Neural cell (in vitro differentiated cells): ENCODE measurements around the gene SMIM7. TPM values are rescaled to one million over a fixed set of nuclear protein-coding genes. Genes with fewer than 3 reads are reported as not detected.

Experiments used
- H2AFZ ChIP-seq: fragments of 200-600, 300-800 bp; sonication (generic), shearing (Covaris generic); 2 replicates; pipeline ENCODE4 v1.6.0; 2014; ENCODE audit warnings: low read depth, mild to moderate bottlenecking, antibody characterized with exemption, low read length, moderate library complexity
- H3F3A ChIP-seq: fragments of 200-600 bp; shearing (Covaris generic); 2 replicates; pipeline ENCODE4 v1.6.1; 2016; ENCODE audit warnings: mild to moderate bottlenecking, moderate library complexity, mixed read lengths, antibody characterized with exemption, low read length; ENCODE audit not compliant: insufficient read depth, poor library complexity, severe bottlenecking
- H3K27ac ChIP-seq: fragments of 200-600, 300-800 bp; sonication (generic), shearing (Covaris generic); 2 replicates; pipeline ENCODE4 v1.5.1; 2014; ENCODE audit warnings: mild to moderate bottlenecking, low read length, moderate library complexity
- H3K27me3 ChIP-seq: fragments of 300-800, 200-600 bp; sonication (generic), shearing (Covaris generic); 2 replicates; pipeline ENCODE4 v1.6.0; 2014; ENCODE audit warnings: mild to moderate bottlenecking, low read depth, low read length, moderate library complexity; ENCODE audit not compliant: insufficient read depth
- H3K36me3 ChIP-seq: fragments of 300-800, 200-600 bp; sonication (generic), shearing (Covaris generic); 2 replicates; pipeline ENCODE4 v1.5.1; 2014; ENCODE audit warnings: mild to moderate bottlenecking, antibody characterized with exemption, low read length, moderate library complexity; ENCODE audit not compliant: insufficient read depth
- H3K4me2 ChIP-seq: fragments of 300-800, 200-600 bp; sonication (generic), shearing (Covaris generic); 2 replicates; pipeline ENCODE4 v1.6.0; 2014; ENCODE audit warnings: mild to moderate bottlenecking, low read length
- H3K4me3 ChIP-seq: fragments of 300-800, 200-600 bp; sonication (generic), shearing (Covaris generic); 2 replicates; pipeline ENCODE4 v1.5.1; 2014; ENCODE audit warnings: mild to moderate bottlenecking, low read length, moderate library complexity
- H3K79me2 ChIP-seq: fragments of 200-600 bp; shearing (Covaris generic); replicated peaks from 2 replicates; pipeline ENCODE4 v1.6.0; 2014; ENCODE audit warnings: mild to moderate bottlenecking, low read length, moderate library complexity; ENCODE audit not compliant: insufficient read depth
- H3K9ac ChIP-seq: fragments of 300-800, 200-600 bp; sonication (generic), shearing (Covaris generic); 2 replicates; pipeline ENCODE4 v1.6.1; 2016; ENCODE audit warnings: mild to moderate bottlenecking, low read length, mixed read lengths
- H3K9me2 ChIP-seq: fragments of 200-600 bp; shearing (Covaris generic); 2 replicates; pipeline ENCODE4 v1.6.1; 2016; ENCODE audit warnings: mild to moderate bottlenecking, low read length, mixed read lengths; ENCODE audit not compliant: insufficient read depth
- H3K9me3 ChIP-seq: fragments of 200-600, 300-800 bp; sonication (generic), shearing (Covaris generic); 2 replicates; pipeline ENCODE4 v1.6.1; 2016; ENCODE audit warnings: mild to moderate bottlenecking, mixed run types, low read length, moderate library complexity, mixed read lengths
- H4K20me1 ChIP-seq: fragments of 200-600 bp; shearing (Covaris generic); 2 replicates; pipeline ENCODE4 v1.6.1; 2016; ENCODE audit warnings: mild to moderate bottlenecking, mixed run types; ENCODE audit not compliant: insufficient read depth
- EP300 ChIP-seq: fragments of 450-650 bp; conservative IDR thresholded peaks from 2 replicates; pipeline ENCODE4 v1.6.1; 2014; ENCODE audit warnings: antibody characterized with exemption, mild to moderate bottlenecking, moderate library complexity; ENCODE audit not compliant: poor library complexity, severe bottlenecking
- EZH2 ChIP-seq: fragments of 200-600, 300-800 bp; shearing (Covaris generic), sonication (generic); IDR thresholded peaks from 2 replicates; pipeline ENCODE4 v1.6.1; 2014; ENCODE audit warnings: antibody characterized with exemption, low read length, borderline replicate concordance, mild to moderate bottlenecking; ENCODE audit not compliant: insufficient read depth, poor library complexity, severe bottlenecking
- MXI1 ChIP-seq: fragments of 450-650 bp; conservative IDR thresholded peaks from 2 replicates; pipeline ENCODE4 v1.6.1; 2014; ENCODE audit warnings: antibody characterized with exemption, mild to moderate bottlenecking; ENCODE audit not compliant: poor library complexity, severe bottlenecking
- POLR2AphosphoS5 ChIP-seq: IDR thresholded peaks from 2 replicates; pipeline ENCODE4 v1.6.1; 2012
- RAD21 ChIP-seq: fragments of 450-650 bp; conservative IDR thresholded peaks from 2 replicates; pipeline ENCODE4 v1.6.1; 2014; ENCODE audit warnings: antibody characterized with exemption, mild to moderate bottlenecking, moderate library complexity
- SMC3 ChIP-seq: fragments of 450-650 bp; conservative IDR thresholded peaks from 2 replicates; pipeline ENCODE4 v1.6.1; 2014; ENCODE audit warnings: antibody characterized with exemption, mild to moderate bottlenecking, moderate library complexity; ENCODE audit not compliant: poor library complexity
- TAF1 ChIP-seq: IDR thresholded peaks from 2 replicates; pipeline ENCODE4 v1.6.1; 2012; ENCODE audit warnings: low read depth
- polyA plus RNA-seq: library from polyadenylated mRNA; depleted of rRNA; stranded (reverse); fragments of >200 nt; gene quantifications from 2 replicates; pipeline ENCODE4 v1.2.3, GENCODE V29; 2014
- TF ChIP-seq, protein P1 (sequence below): IDR thresholded peaks from 2 replicates; pipeline ENCODE4 v1.6.1; 2012; ENCODE audit warnings: borderline replicate concordance
- TF ChIP-seq, protein P2 (sequence below): fragments of 450-650 bp; IDR thresholded peaks from 2 replicates; pipeline ENCODE4 v1.5.1; 2014; ENCODE audit warnings: antibody characterized with exemption, mild to moderate bottlenecking, moderate library complexity; ENCODE audit not compliant: poor library complexity, severe bottlenecking

Gene SMIM7
- polyA plus RNA-seq, 1 donor from 2014 or later, result 153 TPM

DNA sequence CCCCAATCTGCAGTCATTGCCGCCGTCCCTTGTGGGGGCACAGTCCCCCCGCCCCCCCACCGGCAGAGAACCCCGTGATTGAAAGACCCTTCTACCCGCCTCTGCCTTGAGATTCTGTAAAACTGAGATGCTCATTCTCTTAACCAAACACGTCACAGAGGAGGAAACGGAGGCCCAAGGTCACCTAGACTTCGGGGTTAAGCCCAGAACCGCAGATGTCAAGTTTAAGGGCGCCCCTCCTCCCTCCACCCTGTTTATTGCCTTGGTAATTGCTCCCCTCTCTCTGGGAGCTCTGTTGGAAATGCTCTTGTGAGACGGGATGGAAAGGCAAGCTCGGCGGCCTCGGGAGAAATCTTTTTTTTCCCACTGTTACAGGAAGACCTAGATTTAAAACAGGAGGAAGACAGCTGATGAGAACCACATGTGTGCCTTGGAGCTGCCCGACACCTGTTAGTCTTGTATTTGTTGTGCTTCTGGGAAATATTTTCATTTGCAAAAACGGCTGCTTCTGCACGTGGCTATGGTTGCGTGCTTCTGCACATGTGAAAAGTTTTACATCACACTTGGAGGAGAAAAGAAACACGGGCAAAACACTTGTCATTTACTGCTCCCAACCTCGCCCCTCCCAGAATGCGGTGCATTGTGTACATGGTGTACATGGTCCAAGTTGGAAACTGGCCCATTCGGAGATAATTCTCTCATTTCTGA, 30.8 kb downstream of the SMIM7 start:
- peak overlapping the region; percentile 66 for H2AFZ ChIP-seq
- no peaks in the 10 kb centered on the region for H3K9me3 ChIP-seq

DNA sequence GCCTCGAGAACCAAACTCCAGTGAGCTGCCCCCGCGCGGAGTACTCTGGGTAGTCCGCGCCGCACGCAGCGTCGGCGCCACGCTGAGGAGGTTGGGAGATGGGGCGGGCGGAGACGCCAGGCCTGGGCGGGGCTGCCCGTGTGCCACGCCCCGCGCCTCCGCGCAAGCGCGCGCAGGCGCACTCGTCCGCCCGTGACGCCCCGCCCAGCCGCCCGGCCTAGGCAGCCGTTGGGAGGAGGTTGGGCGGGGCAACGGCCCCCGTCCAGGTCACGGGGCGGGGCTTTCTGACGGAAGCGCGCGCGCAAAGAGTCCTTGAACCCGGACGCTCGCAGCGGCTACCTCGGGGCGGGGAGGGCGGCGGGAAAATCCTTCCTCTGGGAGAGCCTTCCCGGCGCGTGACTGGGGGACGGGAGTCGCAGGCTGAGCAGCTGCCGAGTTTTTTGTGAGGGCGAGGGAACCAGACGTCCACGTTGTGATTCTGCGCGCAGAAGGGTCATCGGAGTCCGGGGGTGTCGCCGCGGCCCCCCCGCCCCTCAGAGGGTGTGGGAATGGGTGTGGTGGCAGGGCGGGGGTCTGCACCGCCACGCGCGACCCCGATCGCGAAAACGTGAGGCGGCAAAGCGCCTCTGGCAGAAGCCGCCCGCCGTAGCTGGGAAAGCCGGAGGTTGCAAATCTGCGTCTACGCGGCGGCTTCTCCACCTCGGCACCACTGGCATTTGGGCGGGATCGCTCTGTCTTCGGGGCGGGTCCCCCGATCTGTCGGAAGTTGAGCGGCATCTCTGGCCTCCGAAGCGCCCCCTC, 31.6 kb downstream of the SMIM7 start, which contains the start of gene MED26:
MED26 (minus strand) TSS at position 22 of the 801 bp plus-strand sequence. CDS start 261 bp downstream, outside the sequence.
- peak within 1 kb of the TSS; percentile 99 for H3K4me3 ChIP-seq
- H3K9me3 ChIP-seq, result no peaks in the 10 kb centered on the region
- H3F3A ChIP-seq, result no peaks in the 10 kb centered on the region
- H3K9me2 ChIP-seq, result no peaks in the 10 kb centered on the region
- TF ChIP-seq EP300, result no peak
- TF ChIP-seq TAF1, result peak; percentile 29
- TF ChIP-seq, protein P1, sequence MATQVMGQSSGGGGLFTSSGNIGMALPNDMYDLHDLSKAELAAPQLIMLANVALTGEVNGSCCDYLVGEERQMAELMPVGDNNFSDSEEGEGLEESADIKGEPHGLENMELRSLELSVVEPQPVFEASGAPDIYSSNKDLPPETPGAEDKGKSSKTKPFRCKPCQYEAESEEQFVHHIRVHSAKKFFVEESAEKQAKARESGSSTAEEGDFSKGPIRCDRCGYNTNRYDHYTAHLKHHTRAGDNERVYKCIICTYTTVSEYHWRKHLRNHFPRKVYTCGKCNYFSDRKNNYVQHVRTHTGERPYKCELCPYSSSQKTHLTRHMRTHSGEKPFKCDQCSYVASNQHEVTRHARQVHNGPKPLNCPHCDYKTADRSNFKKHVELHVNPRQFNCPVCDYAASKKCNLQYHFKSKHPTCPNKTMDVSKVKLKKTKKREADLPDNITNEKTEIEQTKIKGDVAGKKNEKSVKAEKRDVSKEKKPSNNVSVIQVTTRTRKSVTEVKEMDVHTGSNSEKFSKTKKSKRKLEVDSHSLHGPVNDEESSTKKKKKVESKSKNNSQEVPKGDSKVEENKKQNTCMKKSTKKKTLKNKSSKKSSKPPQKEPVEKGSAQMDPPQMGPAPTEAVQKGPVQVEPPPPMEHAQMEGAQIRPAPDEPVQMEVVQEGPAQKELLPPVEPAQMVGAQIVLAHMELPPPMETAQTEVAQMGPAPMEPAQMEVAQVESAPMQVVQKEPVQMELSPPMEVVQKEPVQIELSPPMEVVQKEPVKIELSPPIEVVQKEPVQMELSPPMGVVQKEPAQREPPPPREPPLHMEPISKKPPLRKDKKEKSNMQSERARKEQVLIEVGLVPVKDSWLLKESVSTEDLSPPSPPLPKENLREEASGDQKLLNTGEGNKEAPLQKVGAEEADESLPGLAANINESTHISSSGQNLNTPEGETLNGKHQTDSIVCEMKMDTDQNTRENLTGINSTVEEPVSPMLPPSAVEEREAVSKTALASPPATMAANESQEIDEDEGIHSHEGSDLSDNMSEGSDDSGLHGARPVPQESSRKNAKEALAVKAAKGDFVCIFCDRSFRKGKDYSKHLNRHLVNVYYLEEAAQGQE, result peak; percentile 65
- no peak for TF ChIP-seq EZH2
- peak; percentile 57 for TF ChIP-seq SMC3
- TF ChIP-seq POLR2AphosphoS5, result peak; percentile 82
- peak; percentile 92 for TF ChIP-seq MXI1
- TF ChIP-seq RAD21, result peak; percentile 52
- TF ChIP-seq, protein P2, sequence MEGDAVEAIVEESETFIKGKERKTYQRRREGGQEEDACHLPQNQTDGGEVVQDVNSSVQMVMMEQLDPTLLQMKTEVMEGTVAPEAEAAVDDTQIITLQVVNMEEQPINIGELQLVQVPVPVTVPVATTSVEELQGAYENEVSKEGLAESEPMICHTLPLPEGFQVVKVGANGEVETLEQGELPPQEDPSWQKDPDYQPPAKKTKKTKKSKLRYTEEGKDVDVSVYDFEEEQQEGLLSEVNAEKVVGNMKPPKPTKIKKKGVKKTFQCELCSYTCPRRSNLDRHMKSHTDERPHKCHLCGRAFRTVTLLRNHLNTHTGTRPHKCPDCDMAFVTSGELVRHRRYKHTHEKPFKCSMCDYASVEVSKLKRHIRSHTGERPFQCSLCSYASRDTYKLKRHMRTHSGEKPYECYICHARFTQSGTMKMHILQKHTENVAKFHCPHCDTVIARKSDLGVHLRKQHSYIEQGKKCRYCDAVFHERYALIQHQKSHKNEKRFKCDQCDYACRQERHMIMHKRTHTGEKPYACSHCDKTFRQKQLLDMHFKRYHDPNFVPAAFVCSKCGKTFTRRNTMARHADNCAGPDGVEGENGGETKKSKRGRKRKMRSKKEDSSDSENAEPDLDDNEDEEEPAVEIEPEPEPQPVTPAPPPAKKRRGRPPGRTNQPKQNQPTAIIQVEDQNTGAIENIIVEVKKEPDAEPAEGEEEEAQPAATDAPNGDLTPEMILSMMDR, result peak; percentile 46
- H4K20me1 ChIP-seq, result peaks cover 5% of the 10 kb centered on the region
- H3K27ac ChIP-seq, result peak within 1 kb of the TSS; percentile 79
- H3K27me3 ChIP-seq, result no peaks in the 10 kb centered on the region
- no peaks in the 10 kb centered on the region for H3K36me3 ChIP-seq
- peaks cover 40% of the 10 kb centered on the region for H3K79me2 ChIP-seq
- peak within 1 kb of the TSS; percentile 66 for H2AFZ ChIP-seq
- H3K4me2 ChIP-seq, result peak within 1 kb of the TSS; percentile 73
- H3K9ac ChIP-seq, result peak within 1 kb of the TSS; percentile 82

More for the DNA sequence above, 30.8 kb downstream of the SMIM7 start:
- peak overlapping the region; percentile 32 for H3K4me2 ChIP-seq
- H3F3A ChIP-seq, result no peaks in the 10 kb centered on the region
- TF ChIP-seq RAD21, result no peak
- TF ChIP-seq EZH2, result no peak
- peak; percentile 31 for TF ChIP-seq MXI1
- no peak for TF ChIP-seq EP300
- TF ChIP-seq, protein P1, result no peak
- TF ChIP-seq SMC3, result no peak
- H3K36me3 ChIP-seq, result no peaks in the 10 kb centered on the region
- H3K9me2 ChIP-seq, result no peaks in the 10 kb centered on the region
- peak overlapping the region; percentile 82 for H3K9ac ChIP-seq
- peak overlapping the region; percentile 99 for H3K4me3 ChIP-seq
- peaks cover 34% of the 10 kb centered on the region for H3K79me2 ChIP-seq
- peak overlapping the region; percentile 79 for H3K27ac ChIP-seq
- no peaks in the 10 kb centered on the region for H3K27me3 ChIP-seq
- peaks cover 5% of the 10 kb centered on the region for H4K20me1 ChIP-seq
